ENCODE data around the gene BCAS2. TPM values are rescaled to one million over a fixed set of nuclear protein-coding genes. Genes with fewer than 3 reads are reported as not detected.
A peak's percentile ranks its signal among the peaks of the same experiment; 100 is the strongest.

Gene BCAS2
- total RNA-seq, 4 donors from 2014 or later = 24.8 to 38.9 (median 32.7) TPM

GRCh38 chr1:114610546-114611245 is 29.3 kb upstream of the BCAS2 start:
- Histone ChIP-seq H3K27me3 (no peaks in the 10 kb centered on the region), H3K9me3 (no peaks in the 10 kb centered on the region), H3K4me3 (peak overlapping the region in 1 of 4 donors; percentile 30), H3K27ac (peak overlapping the region; percentile 88 to 94 (median 90)), H3K36me3 (peaks cover 0 to 75% (median 10%) of the 10 kb centered on the region in 3 donors), H3K4me1 (peaks cover 0 to 63% (median 0%) of the 10 kb centered on the region in 3 donors)
- 9 to 46% methylated on average over 9 of the region's 9 CpGs for WGBS, 2 donors
- no peak for DNase-seq
- intact Hi-C loops (cut with DNase I) = no loop called here
- TF ChIP-seq POLR2A (IDR thresholded peaks at IDR 0.05) = no peak
- no peak for TF ChIP-seq CTCF (IDR thresholded peaks at IDR 0.05)

DNA sequence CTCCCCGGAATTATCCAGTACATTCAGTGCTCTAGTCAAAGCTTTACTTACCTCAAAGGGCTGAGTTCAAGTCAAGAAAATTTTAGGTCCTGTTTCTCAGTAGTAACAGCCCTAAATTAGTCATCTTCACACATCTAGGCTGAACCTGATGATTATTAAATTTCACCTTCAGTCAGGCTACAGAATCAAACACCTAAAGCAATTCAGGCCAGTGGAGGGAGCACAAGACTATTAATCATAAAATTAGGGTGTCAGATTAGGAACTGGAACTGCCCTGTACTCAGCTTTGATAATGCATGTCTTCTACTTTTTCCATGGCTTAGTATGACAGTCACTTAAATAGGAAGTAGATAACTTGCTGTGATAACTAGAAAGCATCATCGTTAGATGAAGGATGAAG is 28.4 kb upstream of the BCAS2 start:
- H3K36me3 ChIP-seq = peaks cover 0 to 75% (median 10%) of the 10 kb centered on the region in 3 donors
- H3K27me3 ChIP-seq = no peaks in the 10 kb centered on the region
- intact Hi-C loops (cut with DNase I) = no loop called here
- peak in 1 of 6 experiments; percentile 22 for TF ChIP-seq CTCF (IDR thresholded peaks at IDR 0.05)
- TF ChIP-seq POLR2A (IDR thresholded peaks at IDR 0.05) = no peak
- peaks cover 0 to 63% (median 0%) of the 10 kb centered on the region in 3 donors for H3K4me1 ChIP-seq
- no peak for DNase-seq
- H3K4me3 ChIP-seq = no peak overlapping the region
- no peaks in the 10 kb centered on the region for H3K9me3 ChIP-seq
- 73 to 78% methylated on average over 2 of the region's 2 CpGs for WGBS, 2 donors
- peak overlapping the region; percentile 88 to 94 (median 90) for H3K27ac ChIP-seq

- Histone ChIP-seq H3K36me3 (peaks cover 0 to 75% (median 10%) of the 10 kb centered on the region in 3 donors), H3K4me1 (peaks cover 0 to 63% (median 0%) of the 10 kb centered on the region in 3 donors), H3K4me3 (no peak overlapping the region), H3K27ac (peak overlapping the region; percentile 21 to 94 (median 90)), H3K27me3 (no peaks in the 10 kb centered on the region), H3K9me3 (no peaks in the 10 kb centered on the region)
- no peak for DNase-seq
- no peak for TF ChIP-seq CTCF (IDR thresholded peaks at IDR 0.05)
- TF ChIP-seq POLR2A (IDR thresholded peaks at IDR 0.05) = no peak
- intact Hi-C loops (cut with DNase I) = no loop called here
- WGBS, 2 donors = 87 to 96% methylated on average over 3 of the region's 3 CpGs
Measured at GRCh38 chr1:114609026-114609425, 27.6 kb upstream of the BCAS2 start.

DNA sequence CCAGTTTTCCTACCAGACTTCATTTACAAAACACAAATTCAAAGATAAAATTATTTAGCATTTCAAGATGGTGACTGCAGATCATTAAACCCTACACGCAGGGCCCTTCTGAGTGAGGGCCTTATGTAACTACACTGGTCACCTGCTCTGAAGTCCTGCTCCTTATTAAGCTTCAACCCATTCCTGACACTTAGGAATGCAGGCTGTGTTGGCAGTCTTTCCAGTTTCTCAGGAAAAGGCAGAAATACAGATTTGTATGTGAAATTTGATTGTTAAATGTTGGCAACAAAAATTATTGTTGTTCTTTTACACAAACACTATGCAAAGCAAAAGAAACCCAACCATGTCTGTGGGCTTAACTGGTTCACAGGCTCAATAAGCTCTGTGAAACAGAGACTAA is 25.8 kb upstream of the BCAS2 start:
- intact Hi-C loops (cut with DNase I) = no loop called here
- no peak overlapping the region for H3K4me3 ChIP-seq
- no peaks in the 10 kb centered on the region for H3K9me3 ChIP-seq
- 50 to 57% methylated on average over 1 of the region's 1 CpG for WGBS, 2 donors
- DNase-seq = no peak
- H3K27me3 ChIP-seq = no peaks in the 10 kb centered on the region
- peaks cover 0 to 76% (median 13%) of the 10 kb centered on the region in 3 donors for H3K36me3 ChIP-seq
- H3K4me1 ChIP-seq = peaks cover 0 to 53% (median 0%) of the 10 kb centered on the region in 3 donors
- TF ChIP-seq CTCF (IDR thresholded peaks at IDR 0.05) (no peak), POLR2A (IDR thresholded peaks at IDR 0.05) (no peak)
- H3K27ac ChIP-seq = peak overlapping the region in 3 of 4 donors; percentile 89 to 94 (median 91)

- Histone ChIP-seq H3K27ac (no peak overlapping the region), H3K36me3 (peaks cover 0 to 85% (median 8%) of the 10 kb centered on the region in 3 donors), H3K27me3 (no peaks in the 10 kb centered on the region), H3K9me3 (no peaks in the 10 kb centered on the region), H3K4me3 (no peak overlapping the region), H3K4me1 (peaks cover 0 to 23% (median 3%) of the 10 kb centered on the region in 3 donors)
- 69 to 83% methylated on average over 1 of the region's 1 CpG for WGBS, 2 donors
- DNase-seq = no peak
- TF ChIP-seq CTCF (IDR thresholded peaks at IDR 0.05) (no peak), POLR2A (IDR thresholded peaks at IDR 0.05) (no peak)
- intact Hi-C loops (cut with DNase I) = no loop called here
Measured at GRCh38 chr1:114597949-114598348, 16.5 kb upstream of the BCAS2 start.

Measured in esophagus squamous epithelium (tissue), 5 donors.